Kidney capillary endothelial cell (primary cell): Measurements from ENCODE around the gene RAB7A.
"Not testable (repeated sequence)": the region's sequence is repeated elsewhere in the genome, so short reads cannot be mapped to it uniquely, and the experiment has no call there.

Experiments
- DNase-seq: peaks from one replicate; pipeline ENCODE4 v3.0.0-alpha.2; 2018; ENCODE audit warnings: low spot score

Gene RAB7A

GRCh38 chr3:128760042-128760441 is 34.1 kb downstream of the RAB7A start:
- no peak for DNase-seq

GRCh38 chr3:128760881-128761280 is 34.9 kb downstream of the RAB7A start:
- DNase-seq = no peak

DNA sequence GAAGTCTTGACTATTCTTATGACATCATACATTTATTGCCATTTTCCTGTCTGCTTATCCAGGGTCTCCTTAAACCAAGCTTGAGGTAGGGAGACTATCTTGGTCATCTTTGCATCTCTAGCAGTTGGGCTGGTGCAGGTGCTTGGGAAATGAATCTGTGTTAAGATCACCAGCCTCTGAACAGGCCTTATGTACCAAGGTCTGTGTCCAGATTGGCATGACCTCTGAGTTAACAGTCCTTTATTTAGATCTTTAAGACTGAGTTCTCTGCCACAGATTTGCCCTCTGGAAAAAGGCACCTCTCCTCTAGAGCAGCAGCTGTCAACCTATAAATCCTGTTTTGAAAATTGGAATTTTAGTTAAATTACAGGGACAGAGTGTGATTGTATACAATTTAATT is 35.4 kb downstream of the RAB7A start:
- DNase-seq = no peak

GRCh38 chr3:128763967-128764366 is 38.0 kb downstream of the RAB7A start:
- DNase-seq = no peak

DNA sequence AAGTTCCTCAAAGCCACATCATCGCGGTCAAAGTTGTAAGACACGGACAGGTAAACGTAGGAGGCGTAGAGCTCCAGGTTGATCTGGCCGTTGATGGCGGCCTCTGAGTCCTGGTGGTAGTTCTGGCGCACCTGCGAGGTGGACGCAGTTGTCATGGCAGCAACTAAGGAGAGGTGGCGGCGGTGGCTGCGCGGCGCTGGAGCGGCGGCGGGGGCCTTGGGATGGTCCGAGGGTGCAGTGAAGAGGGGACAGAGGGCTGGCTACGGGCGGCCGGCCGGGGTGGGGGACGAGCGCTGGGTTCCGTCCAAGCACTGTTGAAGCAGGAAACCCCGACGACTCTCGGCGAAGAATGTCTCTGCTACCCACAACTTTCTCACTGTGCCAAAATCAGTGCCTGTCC is 38.9 kb downstream of the RAB7A start:
- DNase-seq = no peak

DNA sequence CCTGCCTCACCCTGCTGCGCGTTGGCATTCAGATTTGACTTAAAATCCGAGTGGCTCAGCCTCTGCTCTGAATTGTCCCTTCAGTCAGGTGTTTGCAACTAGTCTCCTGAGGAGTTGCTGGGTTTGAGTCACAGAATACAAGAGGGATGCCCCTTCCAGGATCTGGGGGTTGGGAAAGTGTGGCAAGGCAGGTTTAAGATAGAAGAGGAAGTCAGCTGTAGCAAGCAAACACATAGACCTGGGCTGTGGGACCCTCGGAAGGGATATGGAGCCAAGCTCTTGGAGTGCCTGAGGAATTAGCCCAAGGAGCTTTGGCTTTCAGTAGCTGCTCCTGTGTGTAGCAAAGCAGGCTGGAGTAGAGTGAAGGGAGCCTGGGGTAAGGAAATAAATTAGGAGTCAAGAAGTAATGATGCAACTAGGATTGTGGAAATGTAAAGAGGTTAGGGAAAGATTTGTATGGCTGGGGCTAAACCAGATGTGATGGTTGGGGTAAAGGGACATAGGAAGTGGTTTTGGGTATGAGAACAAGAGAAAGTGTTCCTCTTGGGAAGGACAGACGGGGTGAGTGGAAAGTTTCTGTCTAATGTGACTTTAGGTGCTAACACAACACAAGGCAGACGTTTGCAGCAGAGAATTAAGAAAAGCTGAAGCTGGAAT is 41.2 kb downstream of the RAB7A start:
- DNase-seq = no peak

DNA sequence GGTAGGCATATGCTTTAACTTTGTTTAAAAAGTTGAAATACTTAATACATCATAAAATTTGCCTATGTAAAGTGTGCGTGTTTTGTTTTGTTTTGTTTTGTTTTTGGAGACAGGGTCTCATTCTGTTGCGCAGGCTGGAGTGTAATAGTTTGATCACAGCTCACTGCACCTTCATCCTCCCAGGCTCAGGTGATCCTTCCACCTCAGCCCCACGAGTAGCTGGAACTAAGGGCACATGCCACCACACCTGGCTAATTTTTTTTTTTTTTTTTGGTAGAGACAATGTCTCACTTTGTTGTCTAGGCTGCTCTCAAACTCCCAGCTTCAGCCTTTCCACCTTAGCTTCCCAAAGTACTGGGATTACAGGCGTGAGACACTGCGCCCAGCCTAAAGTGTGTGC is 42.5 kb downstream of the RAB7A start:
- no peak for DNase-seq

DNA sequence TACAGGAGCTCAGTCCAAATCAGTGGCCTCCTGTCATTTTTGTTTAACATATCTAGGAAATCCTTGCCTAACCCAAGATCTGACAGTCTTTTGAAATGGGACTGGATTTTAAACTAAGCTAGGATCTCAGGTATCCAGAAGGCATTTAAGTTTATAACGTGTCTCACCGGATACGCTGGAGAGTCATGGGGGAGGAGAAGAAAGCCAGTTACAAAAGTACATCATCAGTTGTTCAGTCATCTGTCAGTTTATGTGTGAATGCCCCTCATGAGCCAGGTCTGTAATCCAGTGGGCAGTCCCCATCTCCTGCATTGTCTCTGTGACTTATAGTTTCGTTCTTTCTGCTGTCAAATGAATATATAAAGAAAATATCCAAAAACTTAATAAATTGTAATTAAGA is 44.4 kb downstream of the RAB7A start:
- no peak for DNase-seq

GRCh38 chr3:128773189-128773588 is 47.2 kb downstream of the RAB7A start:
- not testable (repeated sequence) for DNase-seq

GRCh38 chr3:128773592-128773991 is 47.6 kb downstream of the RAB7A start:
- DNase-seq = not testable (repeated sequence)

DNA sequence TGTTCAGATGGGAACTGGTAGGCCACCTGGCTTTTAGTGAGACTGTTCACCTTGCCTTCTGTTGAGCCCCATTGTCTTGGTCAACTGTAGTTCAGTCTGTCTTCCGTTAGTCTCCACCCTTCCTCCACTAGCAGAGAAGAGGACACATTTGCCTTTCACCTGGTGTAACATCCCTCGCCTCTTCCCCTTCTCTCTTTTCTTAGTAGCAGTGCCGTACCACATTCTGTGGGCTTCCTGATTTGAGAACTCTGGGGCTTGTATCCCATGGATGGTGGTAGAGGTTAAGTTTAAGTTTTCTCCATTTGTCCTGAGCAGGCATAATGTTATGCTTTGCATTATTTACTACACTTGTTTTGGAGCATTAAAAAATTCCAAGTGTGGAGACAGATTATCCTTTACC is 49.3 kb downstream of the RAB7A start:
- no peak for DNase-seq

DNA sequence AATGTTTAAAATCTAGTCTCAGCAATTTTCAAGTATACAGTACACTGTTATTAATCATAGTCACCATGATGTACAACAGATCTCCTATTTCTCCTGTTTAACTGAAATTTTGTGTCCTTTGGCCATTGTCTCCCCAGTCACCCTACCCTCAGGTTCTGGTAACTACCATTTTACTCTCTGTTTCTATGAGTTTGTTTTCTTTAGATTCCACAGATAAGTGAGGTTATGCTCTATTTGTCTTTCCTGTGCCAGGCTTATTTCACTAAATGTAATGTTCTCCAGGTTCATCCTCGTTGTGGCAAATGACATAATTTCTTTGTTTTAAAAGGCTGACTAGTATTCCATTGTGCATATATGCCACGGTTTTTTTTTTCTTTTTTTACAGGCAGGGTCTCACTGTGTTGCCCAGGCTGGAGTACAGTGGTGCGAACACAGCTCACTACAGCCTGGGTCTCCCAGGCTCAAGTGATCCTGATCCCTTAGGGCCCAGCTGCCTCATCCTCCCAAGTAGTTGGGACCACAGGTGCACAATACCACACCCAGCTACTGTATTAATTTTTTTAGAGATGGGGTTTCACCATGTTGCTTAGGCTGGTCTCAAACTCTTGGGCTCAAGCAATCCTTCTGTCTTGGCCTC is 50.0 kb downstream of the RAB7A start:
- DNase-seq = no peak

DNA sequence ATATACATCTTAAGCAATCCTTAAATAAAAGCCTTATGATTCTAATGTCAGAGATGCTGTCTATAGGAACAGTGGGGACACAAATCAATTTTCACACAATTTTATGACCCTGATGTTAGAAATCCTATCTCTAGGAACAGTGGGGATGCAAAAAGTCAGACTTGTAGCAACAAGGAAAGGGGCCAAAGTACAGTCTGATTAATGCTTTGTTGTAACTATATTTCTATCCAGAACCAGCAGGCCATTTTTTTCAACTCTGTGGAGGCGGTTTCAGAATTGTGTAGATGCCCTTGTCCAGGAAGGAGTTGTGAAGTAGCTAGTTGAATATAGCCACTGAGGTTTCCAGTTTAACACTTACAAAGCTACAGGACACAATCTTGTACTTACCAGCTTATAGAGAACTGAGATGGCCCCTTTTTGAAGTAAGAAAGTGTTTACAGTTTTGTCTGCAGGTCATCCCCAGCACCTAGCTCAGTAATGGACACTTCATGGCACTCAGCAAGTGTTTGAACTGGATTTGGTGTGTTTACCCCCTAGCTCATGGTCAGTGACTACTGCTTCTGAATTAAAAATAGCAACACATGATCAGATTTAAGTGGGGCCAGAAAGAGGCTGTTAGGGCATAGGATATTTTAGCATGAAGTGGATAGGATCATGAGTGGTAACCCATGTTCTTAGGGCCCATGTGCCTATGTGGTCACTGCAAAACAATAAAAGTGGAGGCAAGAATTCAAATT is 54.3 kb downstream of the RAB7A start:
- no peak for DNase-seq

DNA sequence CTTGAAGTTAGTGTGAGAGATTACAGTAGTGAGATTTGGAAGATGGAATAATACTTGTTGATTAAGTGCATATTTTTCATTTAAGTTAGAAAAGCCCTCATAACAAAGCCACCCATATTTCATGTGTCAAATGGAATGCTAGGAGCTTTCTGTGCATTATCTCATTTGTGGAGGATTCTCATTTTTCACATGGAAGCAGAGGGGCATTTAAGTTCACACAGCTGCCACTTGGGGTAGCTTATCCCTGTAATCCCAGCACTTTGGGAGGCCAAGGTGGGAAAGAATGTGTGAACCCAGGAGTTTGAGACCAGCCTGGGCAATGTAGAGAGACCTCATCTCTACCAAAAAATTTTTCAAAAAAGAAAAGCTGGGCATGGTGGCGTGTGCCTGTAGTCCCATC is 55.2 kb downstream of the RAB7A start:
- DNase-seq = no peak

DNA sequence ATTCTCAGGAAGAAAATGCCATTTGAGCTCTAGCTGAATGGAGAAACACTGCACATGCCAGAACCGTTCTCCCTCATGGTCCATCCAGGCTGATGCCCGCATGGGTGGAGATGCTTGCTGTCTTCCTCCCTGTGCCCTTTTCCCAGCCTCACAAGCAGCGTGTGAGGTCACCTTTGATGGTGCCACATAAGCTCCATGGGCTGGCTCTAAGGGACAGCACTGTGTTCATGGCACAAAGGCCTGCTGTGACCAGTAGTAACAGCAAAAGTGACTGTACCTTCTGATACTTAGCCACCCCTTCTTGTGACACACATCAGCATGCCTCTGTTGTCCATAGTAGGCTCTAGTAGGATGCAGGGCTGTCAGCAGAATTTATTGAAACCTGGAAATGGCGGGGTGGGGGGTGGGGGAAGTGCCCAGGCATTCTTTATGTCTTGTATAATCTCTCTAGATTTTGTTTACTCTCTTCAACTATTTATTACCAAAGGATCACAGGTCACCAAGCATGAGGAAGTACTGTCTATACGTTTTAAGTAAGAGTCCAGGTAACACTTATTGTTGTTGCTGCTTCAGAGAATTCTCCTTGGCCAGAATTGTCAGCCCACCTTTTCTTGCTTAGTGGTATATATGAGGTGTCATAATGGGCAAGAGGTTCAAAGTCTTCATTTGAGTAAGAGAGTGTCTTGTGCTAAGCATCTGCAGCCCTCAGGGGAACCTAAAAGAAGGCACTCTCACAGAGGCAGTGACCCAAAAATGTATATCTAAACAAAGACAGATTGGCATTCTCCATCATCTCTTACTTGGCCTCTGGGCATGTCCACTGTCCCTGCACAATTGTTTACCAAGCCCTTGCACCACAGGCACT is 56.5 kb downstream of the RAB7A start:
- DNase-seq = no peak

- no peak for DNase-seq
These were observed 57.8 kb downstream of the RAB7A start for GRCh38 chr3:128783774-128784173.

DNA sequence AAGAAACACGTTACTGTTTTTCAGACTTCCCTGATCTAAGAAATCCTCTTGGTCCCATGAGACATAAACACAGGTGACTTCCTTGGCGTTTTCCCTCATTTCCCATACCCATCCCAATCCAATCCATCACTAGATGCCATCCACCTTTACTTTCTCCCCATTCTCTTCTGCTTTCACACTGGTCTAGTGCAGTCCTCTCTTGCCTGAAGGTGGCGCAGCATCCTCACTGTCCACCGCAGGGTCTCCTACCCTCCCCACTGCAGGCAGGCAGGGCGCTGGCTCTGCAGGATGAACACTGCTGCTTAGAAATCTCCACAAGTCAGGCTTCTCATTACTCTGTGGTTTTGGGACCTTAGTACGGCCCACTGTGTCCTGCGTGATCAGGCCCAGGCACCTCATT is 58.2 kb downstream of the RAB7A start:
- no peak for DNase-seq

GRCh38 chr3:128784843-128785242 is 58.9 kb downstream of the RAB7A start:
- DNase-seq = no peak

- DNase-seq = peak; percentile 60
These were observed 60.5 kb downstream of the RAB7A start for GRCh38 chr3:128786434-128787020.

- no peak for DNase-seq
These were observed 61.6 kb downstream of the RAB7A start for GRCh38 chr3:128787256-128788253.
